ENCODE measurements around the gene CD302. TPM values are rescaled to one million over a fixed set of nuclear protein-coding genes. Genes with fewer than 3 reads are reported as not detected.
"Not testable (repeated sequence)": the region's sequence is repeated elsewhere in the genome, so short reads cannot be mapped to it uniquely, and the experiment has no call there.

CD302 gene
- total RNA-seq, 1 experiment from 2014 or later: 0.68 TPM

DNA sequence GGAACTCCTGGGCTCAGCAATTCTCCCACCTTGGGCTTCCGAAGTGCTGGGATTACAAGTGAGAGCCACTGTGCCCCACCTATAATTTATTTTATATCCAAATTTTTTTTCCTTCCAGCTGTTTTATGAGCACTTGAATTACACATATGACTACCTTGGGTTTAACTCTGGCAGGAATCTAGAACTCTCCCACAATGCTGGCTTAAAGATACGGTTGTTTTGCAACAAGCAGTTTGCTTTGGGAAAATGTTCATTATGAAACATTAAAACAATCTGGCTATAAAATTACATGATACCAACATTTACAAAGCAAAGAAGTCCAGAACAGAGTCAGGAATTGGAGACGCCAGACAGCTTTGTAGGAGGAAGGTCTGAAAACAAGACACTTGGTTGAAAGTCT, 12.8 kb downstream of the CD302 start:
- Mint-ChIP-seq H3K9me3 (no peaks in the 10 kb centered on the region), H3K27ac (no peak overlapping the region), H3K4me3 (no peak overlapping the region), H3K27me3 (ENCODE audit: low read depth) (no peaks in the 10 kb centered on the region), H3K36me3 (ENCODE audit: insufficient read depth in 1 of 3, low read depth in 3 of 3) (no peaks in the 10 kb centered on the region), H3K4me1 (peaks cover 15 to 19% of the 10 kb centered on the region in 2 experiments)
- no peak overlapping the region for H3K23ac ChIP-seq (ENCODE audit: insufficient read length, low read depth, low read length)
- no peak overlapping the region for H4K5ac ChIP-seq (ENCODE audit: insufficient read length, low read depth, low read length)
- no peak overlapping the region for H3K9ac ChIP-seq (ENCODE audit: extremely low read depth, insufficient read length, low read length)
- H3K18ac ChIP-seq (ENCODE audit: insufficient read length, low read depth, low read length): no peak overlapping the region
- H4K8ac ChIP-seq (replicated peaks; ENCODE audit: insufficient read length, low read depth, low read length): no peak overlapping the region
- no peaks in the 10 kb centered on the region for H3K79me1 ChIP-seq (ENCODE audit: insufficient read depth, low read depth, low read length, poor library complexity, severe bottlenecking)
- H2BK120ac ChIP-seq (ENCODE audit: low read depth, low read length, poor library complexity, severe bottlenecking): no peak overlapping the region
- no peak overlapping the region for H4K91ac ChIP-seq (ENCODE audit: insufficient read length, low read depth, low read length)
- H3K27me3 ChIP-seq (ENCODE audit: insufficient read depth, low read length): no peaks in the 10 kb centered on the region
- no peak overlapping the region for H2BK15ac ChIP-seq (ENCODE audit: low read depth, low read length)
- no peak overlapping the region for H3K4me2 ChIP-seq (ENCODE audit: insufficient read depth, insufficient read length, low read length)
- no peak for DNase-seq
- WGBS (ENCODE audit: extremely low coverage, insufficient read length, low lambda C conversion rate): no CpG with 5 or more reads among the region's 3 CpGs
- H3K4me1 ChIP-seq (ENCODE audit: insufficient read depth, low read length): peaks cover 5% of the 10 kb centered on the region; the same call in 1 of the 2 replicates
- no peak overlapping the region for H2AFZ ChIP-seq (ENCODE audit: low read length)
- no peak overlapping the region for H3K14ac ChIP-seq (ENCODE audit: insufficient read depth, low read length)
- TF ChIP-seq CTCF (conservative IDR thresholded peaks at IDR 0.05): no peak
- H3K27ac ChIP-seq (ENCODE audit: insufficient read length, low read depth, low read length): no peak overlapping the region
- no peaks in the 10 kb centered on the region for H3K23me2 ChIP-seq (ENCODE audit: insufficient read length, low read depth, low read length, poor library complexity, severe bottlenecking)
- peak overlapping the region; percentile 83 for H2BK20ac ChIP-seq (ENCODE audit: low read depth, low read length, poor library complexity, severe bottlenecking)
- no peak overlapping the region for H3T11ph ChIP-seq (ENCODE audit: low read length)
- no peak overlapping the region for H2AK5ac ChIP-seq (ENCODE audit: insufficient read length, low read length)
- H3K56ac ChIP-seq (ENCODE audit: insufficient read length, low read depth, low read length): no peak overlapping the region
- no peaks in the 10 kb centered on the region for H3K79me2 ChIP-seq (ENCODE audit: insufficient read depth, low read length)
- no peaks in the 10 kb centered on the region for H3K9me3 ChIP-seq (ENCODE audit: control insufficient read depth, low read depth, low read length)
- H2BK5ac ChIP-seq (ENCODE audit: insufficient read length, low read length): no peak overlapping the region
- H3K4ac ChIP-seq (ENCODE audit: low read depth, low read length): no peak overlapping the region
- H2BK12ac ChIP-seq (ENCODE audit: insufficient read length, low read depth, low read length): no peak overlapping the region
- no peaks in the 10 kb centered on the region for H4K20me1 ChIP-seq (ENCODE audit: control insufficient read depth, insufficient read depth, insufficient read length)

GRCh38 chr2:159784744-159785143, 13.3 kb downstream of the CD302 start:
- not testable (repeated sequence) for H3K27me3 ChIP-seq (ENCODE audit: insufficient read depth, low read length); H2BK20ac ChIP-seq (ENCODE audit: low read depth, low read length, poor library complexity, severe bottlenecking); H3K79me1 ChIP-seq (ENCODE audit: insufficient read depth, low read depth, low read length, poor library complexity, severe bottlenecking); H3K4me3 Mint-ChIP-seq; H3K27ac Mint-ChIP-seq; H2BK12ac ChIP-seq (ENCODE audit: insufficient read length, low read depth, low read length); H3K56ac ChIP-seq (ENCODE audit: insufficient read length, low read depth, low read length); H2BK15ac ChIP-seq (ENCODE audit: low read depth, low read length); H3K36me3 Mint-ChIP-seq (ENCODE audit: insufficient read depth in 1 of 3, low read depth in 3 of 3); H3K79me2 ChIP-seq (ENCODE audit: insufficient read depth, low read length); H4K20me1 ChIP-seq (ENCODE audit: control insufficient read depth, insufficient read depth, insufficient read length); H3K23me2 ChIP-seq (ENCODE audit: insufficient read length, low read depth, low read length, poor library complexity, severe bottlenecking); H2BK5ac ChIP-seq (ENCODE audit: insufficient read length, low read length); H3K23ac ChIP-seq (ENCODE audit: insufficient read length, low read depth, low read length); H3K9me3 Mint-ChIP-seq; H3K27me3 Mint-ChIP-seq (ENCODE audit: low read depth); H2BK120ac ChIP-seq (ENCODE audit: low read depth, low read length, poor library complexity, severe bottlenecking); H3K9me3 ChIP-seq (ENCODE audit: control insufficient read depth, low read depth, low read length); H3K4me2 ChIP-seq (ENCODE audit: insufficient read depth, insufficient read length, low read length); H4K8ac ChIP-seq (replicated peaks; ENCODE audit: insufficient read length, low read depth, low read length); H2AK5ac ChIP-seq (ENCODE audit: insufficient read length, low read length); H3T11ph ChIP-seq (ENCODE audit: low read length); H4K5ac ChIP-seq (ENCODE audit: insufficient read length, low read depth, low read length); H3K4me1 ChIP-seq (ENCODE audit: insufficient read depth, low read length); H3K18ac ChIP-seq (ENCODE audit: insufficient read length, low read depth, low read length); H3K14ac ChIP-seq (ENCODE audit: insufficient read depth, low read length); DNase-seq; H2AFZ ChIP-seq (ENCODE audit: low read length); H3K27ac ChIP-seq (ENCODE audit: insufficient read length, low read depth, low read length); H3K4ac ChIP-seq (ENCODE audit: low read depth, low read length); H3K9ac ChIP-seq (ENCODE audit: extremely low read depth, insufficient read length, low read length); H4K91ac ChIP-seq (ENCODE audit: insufficient read length, low read depth, low read length)
- H3K4me1 Mint-ChIP-seq: peaks cover 15 to 19% of the 10 kb centered on the region in 2 experiments
- no CpG with 5 or more reads among the region's 6 CpGs for whole genome bisulfite sequencing (ENCODE audit: extremely low coverage, insufficient read length, low lambda C conversion rate)
